HEK293 (cell line): Measurements from ENCODE around the gene CRIP2.

ENCODE experiments used
- CTCF ChIP-seq: fragments of 450-650 bp; formaldehyde crosslinking; IDR thresholded peaks from 2 replicates; pipeline ENCODE4 v1.5.1; 2016; ENCODE audit warnings: missing biosample characterization, missing genetic modification characterization
- ZBTB11 ChIP-seq: fragments of 450-650 bp; formaldehyde crosslinking; conservative IDR thresholded peaks from 2 replicates; pipeline ENCODE4 v1.5.1; 2016; ENCODE audit warnings: low read depth, missing biosample characterization, missing genetic modification characterization
- ZNF362 ChIP-seq: fragments of 450-650 bp; formaldehyde crosslinking; IDR thresholded peaks from 2 replicates; pipeline ENCODE4 v1.5.1; 2016; ENCODE audit warnings: missing biosample characterization, missing genetic modification characterization

GRCh38 chr14:105489542-105490266 lies 15.1 kb downstream of the CRIP2 start:
- TF ChIP-seq CTCF (tag by site-specific recombination) (peak; percentile 94), ZBTB11 (tag by site-specific recombination) (peak; percentile 37; the same call in 1 of the 2 replicates), ZNF362 (tag by site-specific recombination) (no peak)
